HEK293 (cell line): Measurements from ENCODE around the gene MRPL43.
A peak's percentile ranks its signal among the peaks of the same experiment; 100 is the strongest.

ENCODE experiments used
- FEZF1 ChIP-seq: fragments of 450-650 bp; formaldehyde crosslinking; IDR thresholded peaks from 2 replicates; pipeline ENCODE4 v1.5.1; 2016; ENCODE audit warnings: missing biosample characterization, missing genetic modification characterization
- HOXA7 ChIP-seq: sonication (generic); formaldehyde crosslinking; IDR thresholded peaks from 2 replicates; pipeline ENCODE4 v1.8.1; 2022; ENCODE audit warnings: missing genetic modification reagents, borderline replicate concordance
- HOXC10 ChIP-seq: sonication (generic); formaldehyde crosslinking; IDR thresholded peaks from 2 replicates; pipeline ENCODE4 v1.8.1; 2023; ENCODE audit warnings: mild to moderate bottlenecking, missing genetic modification reagents
- IKZF3 ChIP-seq: fragments of 450-650 bp; IDR thresholded peaks from 2 replicates; pipeline ENCODE4 v1.5.0; 2018; ENCODE audit warnings: missing biosample characterization, mild to moderate bottlenecking, missing genetic modification characterization, moderate library complexity
- KLF8 ChIP-seq: fragments of 450-650 bp; formaldehyde crosslinking; IDR thresholded peaks from 2 replicates; pipeline ENCODE4 v1.5.1; 2016; ENCODE audit warnings: missing biosample characterization, missing genetic modification characterization
- KLF9 ChIP-seq: fragments of 450-650 bp; formaldehyde crosslinking; IDR thresholded peaks from 2 replicates; pipeline ENCODE4 v1.5.1; 2016; ENCODE audit warnings: missing biosample characterization, missing genetic modification characterization, low read depth
- OVOL3 ChIP-seq: fragments of 450-650 bp; formaldehyde crosslinking; IDR thresholded peaks from 2 replicates; pipeline ENCODE4 v1.5.1; 2016; ENCODE audit warnings: missing biosample characterization, missing genetic modification characterization
- SP7 ChIP-seq: fragments of 450-650 bp; formaldehyde crosslinking; IDR thresholded peaks from 2 replicates; pipeline ENCODE4 v1.5.1; 2016; ENCODE audit warnings: missing biosample characterization, missing genetic modification characterization
- WT1 ChIP-seq: fragments of 450-650 bp; formaldehyde crosslinking; IDR thresholded peaks from 2 replicates; pipeline ENCODE4 v1.5.1; 2016; ENCODE audit warnings: missing biosample characterization, missing genetic modification characterization
- ZFP37 ChIP-seq: fragments of 450-650 bp; formaldehyde crosslinking; IDR thresholded peaks from 2 replicates; pipeline ENCODE4 v1.5.1; 2016; ENCODE audit warnings: missing biosample characterization, missing genetic modification characterization
- ZNF121 ChIP-seq: fragments of 450-650 bp; formaldehyde crosslinking; IDR thresholded peaks from 2 replicates; pipeline ENCODE4 v1.5.1; 2016; ENCODE audit warnings: missing biosample characterization, missing genetic modification characterization
- ZNF169 ChIP-seq: fragments of 450-650 bp; formaldehyde crosslinking; IDR thresholded peaks from 2 replicates; pipeline ENCODE4 v1.5.1; 2016; ENCODE audit warnings: missing biosample characterization, missing genetic modification characterization
- ZNF184 ChIP-seq: fragments of 450-650 bp; IDR thresholded peaks from 2 replicates; pipeline ENCODE4 v1.5.1; 2018; ENCODE audit warnings: missing biosample characterization, mild to moderate bottlenecking, missing genetic modification characterization
- ZNF221 ChIP-seq: fragments of 450-650 bp; formaldehyde crosslinking; IDR thresholded peaks from 2 replicates; pipeline ENCODE4 v1.5.1; 2017; ENCODE audit warnings: missing biosample characterization, missing genetic modification characterization, borderline replicate concordance
- ZNF223 ChIP-seq: fragments of 450-650 bp; formaldehyde crosslinking; IDR thresholded peaks from 2 replicates; pipeline ENCODE4 v1.5.1; 2016; ENCODE audit warnings: missing biosample characterization, missing genetic modification characterization
- ZNF335 ChIP-seq: fragments of 450-650 bp; formaldehyde crosslinking; conservative IDR thresholded peaks from 2 replicates; pipeline ENCODE4 v1.5.1; 2016; ENCODE audit warnings: missing biosample characterization, missing genetic modification characterization
- ZNF37A ChIP-seq: fragments of 450-650 bp; IDR thresholded peaks from 2 replicates; pipeline ENCODE4 v1.5.1; 2018; ENCODE audit warnings: missing biosample characterization, missing genetic modification characterization
- ZNF394 ChIP-seq: fragments of 450-650 bp; formaldehyde crosslinking; IDR thresholded peaks from 2 replicates; pipeline ENCODE4 v1.5.1; 2016; ENCODE audit warnings: missing biosample characterization, missing genetic modification characterization, mild to moderate bottlenecking, moderate library complexity, borderline replicate concordance
- ZNF426 ChIP-seq: fragments of 450-650 bp; formaldehyde crosslinking; IDR thresholded peaks from 2 replicates; pipeline ENCODE4 v1.5.1; 2017; ENCODE audit warnings: missing biosample characterization, missing genetic modification characterization, mild to moderate bottlenecking, inconsistent platforms, moderate library complexity
- ZNF48 ChIP-seq: fragments of 450-650 bp; formaldehyde crosslinking; IDR thresholded peaks from 2 replicates; pipeline ENCODE4 v1.5.1; 2016; ENCODE audit warnings: missing biosample characterization, missing genetic modification characterization
- ZNF530 ChIP-seq: fragments of 450-650 bp; formaldehyde crosslinking; IDR thresholded peaks from 2 replicates; pipeline ENCODE4 v1.5.1; 2016; ENCODE audit warnings: low read depth, missing biosample characterization, missing genetic modification characterization
- ZNF544 ChIP-seq: fragments of 450-650 bp; formaldehyde crosslinking; IDR thresholded peaks from 2 replicates; pipeline ENCODE4 v1.5.0; 2017; ENCODE audit warnings: missing biosample characterization, missing genetic modification characterization
- ZNF560 ChIP-seq: fragments of 450-650 bp; formaldehyde crosslinking; IDR thresholded peaks from 2 replicates; pipeline ENCODE4 v1.5.1; 2017; ENCODE audit warnings: missing biosample characterization, missing genetic modification characterization, borderline replicate concordance
- ZNF777 ChIP-seq: fragments of 450-650 bp; formaldehyde crosslinking; IDR thresholded peaks from 2 replicates; pipeline ENCODE4 v1.5.1; 2017; ENCODE audit warnings: missing biosample characterization, missing genetic modification characterization, borderline replicate concordance
- ZNF843 ChIP-seq: fragments of 450-650 bp; formaldehyde crosslinking; IDR thresholded peaks from 2 replicates; pipeline ENCODE4 v1.5.1; 2016; ENCODE audit warnings: missing biosample characterization, missing genetic modification characterization
- TF ChIP-seq, protein P1 (sequence below): sonication (generic); formaldehyde crosslinking; IDR thresholded peaks from 2 replicates; pipeline ENCODE4 v1.8.1; 2022; ENCODE audit warnings: mild to moderate bottlenecking, moderate library complexity, missing genetic modification reagents
- TF ChIP-seq, protein P2 (sequence below): fragments of 450-650 bp; formaldehyde crosslinking; IDR thresholded peaks from 2 replicates; pipeline ENCODE4 v1.5.1; 2016; ENCODE audit warnings: missing biosample characterization, missing genetic modification characterization
- TF ChIP-seq, protein P3 (sequence below): fragments of 450-650 bp; formaldehyde crosslinking; IDR thresholded peaks from 2 replicates; pipeline ENCODE4 v1.5.1; 2017; ENCODE audit warnings: missing biosample characterization, mild to moderate bottlenecking, missing genetic modification characterization, moderate library complexity
- TF ChIP-seq, protein P4 (sequence below): fragments of 450-650 bp; formaldehyde crosslinking; IDR thresholded peaks from 2 replicates; pipeline ENCODE4 v1.5.1; 2016; ENCODE audit warnings: missing biosample characterization, missing genetic modification characterization
- TF ChIP-seq, protein P5 (sequence below): fragments of 450-650 bp; formaldehyde crosslinking; IDR thresholded peaks from 2 replicates; pipeline ENCODE4 v1.5.1; 2016; ENCODE audit warnings: missing biosample characterization, missing genetic modification characterization, borderline replicate concordance

MRPL43 gene

GRCh38 chr10:100996678-100997359 lies 9.5 kb upstream of the MRPL43 start (continued):
- TF ChIP-seq, protein P1, sequence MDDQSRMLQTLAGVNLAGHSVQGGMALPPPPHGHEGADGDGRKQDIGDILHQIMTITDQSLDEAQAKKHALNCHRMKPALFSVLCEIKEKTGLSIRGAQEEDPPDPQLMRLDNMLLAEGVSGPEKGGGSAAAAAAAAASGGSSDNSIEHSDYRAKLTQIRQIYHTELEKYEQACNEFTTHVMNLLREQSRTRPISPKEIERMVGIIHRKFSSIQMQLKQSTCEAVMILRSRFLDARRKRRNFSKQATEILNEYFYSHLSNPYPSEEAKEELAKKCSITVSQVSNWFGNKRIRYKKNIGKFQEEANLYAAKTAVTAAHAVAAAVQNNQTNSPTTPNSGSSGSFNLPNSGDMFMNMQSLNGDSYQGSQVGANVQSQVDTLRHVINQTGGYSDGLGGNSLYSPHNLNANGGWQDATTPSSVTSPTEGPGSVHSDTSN (CRISPR knock-in tag): 0 out of 2 replicates have a peak, but pooled peaks have one; percentile 21
- TF ChIP-seq FEZF1 (tag by site-specific recombination) (no peak), ZNF223 (tag by site-specific recombination) (peak; percentile 19; the same call in 1 of the 2 replicates), SP7 (tag by site-specific recombination) (no peak), ZFP37 (tag by site-specific recombination) (0 out of 2 replicates have a peak, but pooled peaks have one; percentile 0), ZNF121 (tag by site-specific recombination) (no peak), ZNF426 (tag by site-specific recombination) (no peak), ZNF184 (tag by site-specific recombination) (no peak), ZNF560 (no peak), ZNF221 (tag by site-specific recombination) (no peak), KLF9 (tag by site-specific recombination) (peak; percentile 87), ZNF843 (no peak), ZNF530 (no peak), KLF8 (peak; percentile 91), IKZF3 (tag by site-specific recombination) (peak; percentile 66; the same call in 1 of the 2 replicates), ZNF777 (tag by site-specific recombination) (no peak), ZNF48 (tag by site-specific recombination) (no peak), ZNF394 (no peak), ZNF169 (tag by site-specific recombination) (no peak), HOXA7 (CRISPR knock-in tag) (no peak), HOXC10 (0 out of 2 replicates have a peak, but pooled peaks have one; percentile 45), OVOL3 (tag by site-specific recombination) (no peak), WT1 (tag by site-specific recombination) (no peak), ZNF544 (tag by site-specific recombination) (no peak), ZNF335 (peak; percentile 12; the same call in 1 of the 2 replicates), ZNF37A (tag by site-specific recombination) (no peak)
- TF ChIP-seq, protein P2, sequence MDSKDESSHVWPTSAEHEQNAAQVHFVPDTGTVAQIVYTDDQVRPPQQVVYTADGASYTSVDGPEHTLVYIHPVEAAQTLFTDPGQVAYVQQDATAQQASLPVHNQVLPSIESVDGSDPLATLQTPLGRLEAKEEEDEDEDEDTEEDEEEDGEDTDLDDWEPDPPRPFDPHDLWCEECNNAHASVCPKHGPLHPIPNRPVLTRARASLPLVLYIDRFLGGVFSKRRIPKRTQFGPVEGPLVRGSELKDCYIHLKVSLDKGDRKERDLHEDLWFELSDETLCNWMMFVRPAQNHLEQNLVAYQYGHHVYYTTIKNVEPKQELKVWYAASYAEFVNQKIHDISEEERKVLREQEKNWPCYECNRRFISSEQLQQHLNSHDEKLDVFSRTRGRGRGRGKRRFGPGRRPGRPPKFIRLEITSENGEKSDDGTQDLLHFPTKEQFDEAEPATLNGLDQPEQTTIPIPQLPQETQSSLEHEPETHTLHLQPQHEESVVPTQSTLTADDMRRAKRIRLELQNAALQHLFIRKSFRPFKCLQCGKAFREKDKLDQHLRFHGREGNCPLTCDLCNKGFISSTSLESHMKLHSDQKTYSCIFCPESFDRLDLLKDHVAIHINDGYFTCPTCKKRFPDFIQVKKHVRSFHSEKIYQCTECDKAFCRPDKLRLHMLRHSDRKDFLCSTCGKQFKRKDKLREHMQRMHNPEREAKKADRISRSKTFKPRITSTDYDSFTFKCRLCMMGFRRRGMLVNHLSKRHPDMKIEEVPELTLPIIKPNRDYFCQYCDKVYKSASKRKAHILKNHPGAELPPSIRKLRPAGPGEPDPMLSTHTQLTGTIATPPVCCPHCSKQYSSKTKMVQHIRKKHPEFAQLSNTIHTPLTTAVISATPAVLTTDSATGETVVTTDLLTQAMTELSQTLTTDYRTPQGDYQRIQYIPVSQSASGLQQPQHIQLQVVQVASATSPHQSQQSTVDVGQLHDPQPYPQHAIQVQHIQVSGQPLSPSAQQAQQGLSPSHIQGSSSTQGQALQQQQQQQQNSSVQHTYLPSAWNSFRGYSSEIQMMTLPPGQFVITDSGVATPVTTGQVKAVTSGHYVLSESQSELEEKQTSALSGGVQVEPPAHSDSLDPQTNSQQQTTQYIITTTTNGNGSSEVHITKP: peak; percentile 78
- TF ChIP-seq, protein P3, sequence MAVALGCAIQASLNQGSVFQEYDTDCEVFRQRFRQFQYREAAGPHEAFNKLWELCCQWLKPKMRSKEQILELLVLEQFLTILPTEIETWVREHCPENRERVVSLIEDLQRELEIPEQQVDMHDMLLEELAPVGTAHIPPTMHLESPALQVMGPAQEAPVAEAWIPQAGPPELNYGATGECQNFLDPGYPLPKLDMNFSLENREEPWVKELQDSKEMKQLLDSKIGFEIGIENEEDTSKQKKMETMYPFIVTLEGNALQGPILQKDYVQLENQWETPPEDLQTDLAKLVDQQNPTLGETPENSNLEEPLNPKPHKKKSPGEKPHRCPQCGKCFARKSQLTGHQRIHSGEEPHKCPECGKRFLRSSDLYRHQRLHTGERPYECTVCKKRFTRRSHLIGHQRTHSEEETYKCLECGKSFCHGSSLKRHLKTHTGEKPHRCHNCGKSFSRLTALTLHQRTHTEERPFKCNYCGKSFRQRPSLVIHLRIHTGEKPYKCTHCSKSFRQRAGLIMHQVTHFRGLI (tag by site-specific recombination): no peak; the same call in 1 of the 2 replicates
- TF ChIP-seq, protein P4, sequence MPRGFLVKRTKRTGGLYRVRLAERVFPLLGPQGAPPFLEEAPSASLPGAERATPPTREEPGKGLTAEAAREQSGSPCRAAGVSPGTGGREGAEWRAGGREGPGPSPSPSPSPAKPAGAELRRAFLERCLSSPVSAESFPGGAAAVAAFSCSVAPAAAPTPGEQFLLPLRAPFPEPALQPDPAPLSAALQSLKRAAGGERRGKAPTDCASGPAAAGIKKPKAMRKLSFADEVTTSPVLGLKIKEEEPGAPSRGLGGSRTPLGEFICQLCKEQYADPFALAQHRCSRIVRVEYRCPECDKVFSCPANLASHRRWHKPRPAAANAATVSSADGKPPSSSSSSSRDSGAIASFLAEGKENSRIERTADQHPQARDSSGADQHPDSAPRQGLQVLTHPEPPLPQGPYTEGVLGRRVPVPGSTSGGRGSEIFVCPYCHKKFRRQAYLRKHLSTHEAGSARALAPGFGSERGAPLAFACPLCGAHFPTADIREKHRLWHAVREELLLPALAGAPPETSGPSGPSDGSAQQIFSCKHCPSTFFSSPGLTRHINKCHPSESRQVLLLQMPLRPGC: no peak
- TF ChIP-seq, protein P5, sequence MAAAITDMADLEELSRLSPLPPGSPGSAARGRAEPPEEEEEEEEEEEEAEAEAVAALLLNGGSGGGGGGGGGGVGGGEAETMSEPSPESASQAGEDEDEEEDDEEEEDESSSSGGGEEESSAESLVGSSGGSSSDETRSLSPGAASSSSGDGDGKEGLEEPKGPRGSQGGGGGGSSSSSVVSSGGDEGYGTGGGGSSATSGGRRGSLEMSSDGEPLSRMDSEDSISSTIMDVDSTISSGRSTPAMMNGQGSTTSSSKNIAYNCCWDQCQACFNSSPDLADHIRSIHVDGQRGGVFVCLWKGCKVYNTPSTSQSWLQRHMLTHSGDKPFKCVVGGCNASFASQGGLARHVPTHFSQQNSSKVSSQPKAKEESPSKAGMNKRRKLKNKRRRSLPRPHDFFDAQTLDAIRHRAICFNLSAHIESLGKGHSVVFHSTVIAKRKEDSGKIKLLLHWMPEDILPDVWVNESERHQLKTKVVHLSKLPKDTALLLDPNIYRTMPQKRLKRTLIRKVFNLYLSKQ (tag by site-specific recombination): no peak
